Measurements from ENCODE around the gene DLGAP1. TPM values are rescaled to one million over a fixed set of nuclear protein-coding genes. Genes with fewer than 3 reads are reported as not detected.

The DLGAP1 gene
- total and polyA plus RNA-seq, 2 of the 8 experiments (the other 6 are each of a cell fraction or from before 2014, with no cell fraction given): 11.8 to 16.9 TPM

GRCh38 chr18:4077204-4077603, 377.9 kb downstream of the DLGAP1 start (continued):
- no peak for TF ChIP-seq SP4 (IDR thresholded peaks at IDR 0.05; ENCODE audit: low read length)
- no peak for TF ChIP-seq HDAC2 (IDR thresholded peaks at IDR 0.05; ENCODE audit: borderline replicate concordance in 1 of 2, low read depth in 2 of 2, low read length in 2 of 2)
- no peak for TF ChIP-seq EZH2 (IDR thresholded peaks at IDR 0.05; ENCODE audit: low read depth, low read length, severe bottlenecking)
- TF ChIP-seq CTBP2 (IDR thresholded peaks at IDR 0.05; ENCODE audit: borderline replicate concordance, insufficient read depth, insufficient read length, low read length): no peak
- no peak for TF ChIP-seq GABPA (IDR thresholded peaks at IDR 0.05; ENCODE audit: borderline replicate concordance, insufficient read depth, low read length)
- no peak for TF ChIP-seq YY1 (IDR thresholded peaks at IDR 0.05; ENCODE audit: low read depth, low read length)
- TF ChIP-seq TAF1 (IDR thresholded peaks at IDR 0.05; ENCODE audit: low read depth, low read length): no peak
